HL-60 (cell line): ENCODE measurements around the gene SOX5.

Source experiments
- GABPA ChIP-seq: IDR thresholded peaks from 2 replicates; pipeline ENCODE4 v1.6.1; 2012; ENCODE audit warnings: low read depth
- POLR2AphosphoS5 ChIP-seq: IDR thresholded peaks from 2 replicates; pipeline ENCODE4 v1.6.1; 2012; ENCODE audit warnings: low read depth
- SPI1 ChIP-seq: IDR thresholded peaks from 2 replicates; pipeline ENCODE4 v1.6.1; 2012; ENCODE audit warnings: low read depth, mild to moderate bottlenecking, borderline replicate concordance
- TF ChIP-seq, protein P1 (sequence below): IDR thresholded peaks from one replicate; pipeline ENCODE4 v1.5.1; 2011; ENCODE audit warnings: low read length, control low read depth, inconsistent platforms; ENCODE audit not compliant: insufficient read depth
- TF ChIP-seq, protein P2 (sequence below): IDR thresholded peaks from 2 replicates; pipeline ENCODE4 v1.6.1; 2012; ENCODE audit warnings: low read depth; ENCODE audit not compliant: insufficient replicate concordance

DNA sequence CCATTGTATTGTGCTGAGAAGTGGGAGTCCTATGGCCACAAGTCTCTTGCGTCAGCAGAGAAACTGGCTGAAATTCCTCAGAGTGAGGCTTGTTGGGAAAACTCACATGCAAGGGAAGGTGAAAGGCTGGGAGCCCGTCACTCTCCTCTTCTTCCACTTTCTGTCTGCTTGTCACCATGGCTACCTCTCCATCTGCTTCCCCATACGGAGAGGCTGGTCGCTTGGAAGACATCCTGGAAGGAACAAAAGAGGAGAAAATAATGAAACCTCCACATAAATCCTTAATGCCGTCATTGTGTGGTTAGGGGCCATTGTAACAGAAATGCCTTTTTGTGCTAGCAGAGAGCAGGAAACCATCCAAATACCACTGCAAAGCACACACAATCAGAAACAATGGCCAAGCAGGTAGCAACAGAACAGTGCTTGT, 53.7 kb downstream of the SOX5 start:
- TF ChIP-seq, protein P1, sequence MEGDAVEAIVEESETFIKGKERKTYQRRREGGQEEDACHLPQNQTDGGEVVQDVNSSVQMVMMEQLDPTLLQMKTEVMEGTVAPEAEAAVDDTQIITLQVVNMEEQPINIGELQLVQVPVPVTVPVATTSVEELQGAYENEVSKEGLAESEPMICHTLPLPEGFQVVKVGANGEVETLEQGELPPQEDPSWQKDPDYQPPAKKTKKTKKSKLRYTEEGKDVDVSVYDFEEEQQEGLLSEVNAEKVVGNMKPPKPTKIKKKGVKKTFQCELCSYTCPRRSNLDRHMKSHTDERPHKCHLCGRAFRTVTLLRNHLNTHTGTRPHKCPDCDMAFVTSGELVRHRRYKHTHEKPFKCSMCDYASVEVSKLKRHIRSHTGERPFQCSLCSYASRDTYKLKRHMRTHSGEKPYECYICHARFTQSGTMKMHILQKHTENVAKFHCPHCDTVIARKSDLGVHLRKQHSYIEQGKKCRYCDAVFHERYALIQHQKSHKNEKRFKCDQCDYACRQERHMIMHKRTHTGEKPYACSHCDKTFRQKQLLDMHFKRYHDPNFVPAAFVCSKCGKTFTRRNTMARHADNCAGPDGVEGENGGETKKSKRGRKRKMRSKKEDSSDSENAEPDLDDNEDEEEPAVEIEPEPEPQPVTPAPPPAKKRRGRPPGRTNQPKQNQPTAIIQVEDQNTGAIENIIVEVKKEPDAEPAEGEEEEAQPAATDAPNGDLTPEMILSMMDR, result no peak
- TF ChIP-seq, protein P2, sequence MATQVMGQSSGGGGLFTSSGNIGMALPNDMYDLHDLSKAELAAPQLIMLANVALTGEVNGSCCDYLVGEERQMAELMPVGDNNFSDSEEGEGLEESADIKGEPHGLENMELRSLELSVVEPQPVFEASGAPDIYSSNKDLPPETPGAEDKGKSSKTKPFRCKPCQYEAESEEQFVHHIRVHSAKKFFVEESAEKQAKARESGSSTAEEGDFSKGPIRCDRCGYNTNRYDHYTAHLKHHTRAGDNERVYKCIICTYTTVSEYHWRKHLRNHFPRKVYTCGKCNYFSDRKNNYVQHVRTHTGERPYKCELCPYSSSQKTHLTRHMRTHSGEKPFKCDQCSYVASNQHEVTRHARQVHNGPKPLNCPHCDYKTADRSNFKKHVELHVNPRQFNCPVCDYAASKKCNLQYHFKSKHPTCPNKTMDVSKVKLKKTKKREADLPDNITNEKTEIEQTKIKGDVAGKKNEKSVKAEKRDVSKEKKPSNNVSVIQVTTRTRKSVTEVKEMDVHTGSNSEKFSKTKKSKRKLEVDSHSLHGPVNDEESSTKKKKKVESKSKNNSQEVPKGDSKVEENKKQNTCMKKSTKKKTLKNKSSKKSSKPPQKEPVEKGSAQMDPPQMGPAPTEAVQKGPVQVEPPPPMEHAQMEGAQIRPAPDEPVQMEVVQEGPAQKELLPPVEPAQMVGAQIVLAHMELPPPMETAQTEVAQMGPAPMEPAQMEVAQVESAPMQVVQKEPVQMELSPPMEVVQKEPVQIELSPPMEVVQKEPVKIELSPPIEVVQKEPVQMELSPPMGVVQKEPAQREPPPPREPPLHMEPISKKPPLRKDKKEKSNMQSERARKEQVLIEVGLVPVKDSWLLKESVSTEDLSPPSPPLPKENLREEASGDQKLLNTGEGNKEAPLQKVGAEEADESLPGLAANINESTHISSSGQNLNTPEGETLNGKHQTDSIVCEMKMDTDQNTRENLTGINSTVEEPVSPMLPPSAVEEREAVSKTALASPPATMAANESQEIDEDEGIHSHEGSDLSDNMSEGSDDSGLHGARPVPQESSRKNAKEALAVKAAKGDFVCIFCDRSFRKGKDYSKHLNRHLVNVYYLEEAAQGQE, result no peak
- TF ChIP-seq POLR2AphosphoS5 (no peak), GABPA (no peak), SPI1 (no peak)
